AG04450 (cell line): Measurements from ENCODE around the gene ZNF283. TPM values are rescaled to one million over a fixed set of nuclear protein-coding genes. Genes with fewer than 3 reads are reported as not detected.
"Not testable (repeated sequence)": the region's sequence is repeated elsewhere in the genome, so short reads cannot be mapped to it uniquely, and the experiment has no call there.

Experiments
- CTCF ChIA-PET: fragments of 300-600, 350-600 bp; formaldehyde crosslinking; extraction: SDS; loops from one replicate; lab custom pipeline; 2022; ENCODE audit warnings: antibody characterized with exemption, inconsistent platforms; lab: Charles Lee
- POLR2A ChIA-PET: fragments of 350-600 bp; formaldehyde crosslinking; extraction: SDS; loops from one replicate; lab custom pipeline; 2021; ENCODE audit warnings: antibody characterized with exemption, inconsistent platforms; lab: Yijun Ruan, JAX
- DNase-seq: peaks from one replicate; pipeline ENCODE4 v3.0.0-alpha.2; 2011; ENCODE audit warnings: low read depth, low spot score
- H3K27ac ChIP-seq: one replicate; pipeline ENCODE4 v1.5.1; 2012; ENCODE audit warnings: low read depth, low read length, control low read depth
- H3K27me3 ChIP-seq: one replicate; pipeline ENCODE4 v1.6.0; 2012; ENCODE audit warnings: low read length; ENCODE audit not compliant: control insufficient read depth, insufficient read depth
- H3K4me3 ChIP-seq: 2 replicates; pipeline ENCODE4 v1.5.1; 2011; ENCODE audit warnings: mild to moderate bottlenecking, low read depth, low read length, control low read depth
- H3K9me3 ChIP-seq: 2 replicates; pipeline ENCODE4 v1.5.1; 2012; ENCODE audit warnings: low read length; ENCODE audit not compliant: control insufficient read depth, insufficient read depth
- CTCF ChIP-seq: IDR thresholded peaks from 2 replicates; pipeline ENCODE4 v1.5.1; 2011; ENCODE audit warnings: low read depth, low read length, control low read depth, inconsistent platforms
- polyA plus RNA-seq: library from polyadenylated mRNA; depleted of rRNA; stranded (reverse); fragments of >200 nt; gene quantifications from 2 replicates; pipeline ENCODE4 v1.2.3, GENCODE V29; 2011

Gene ZNF283
- polyA plus RNA-seq, 1 experiment, result 7.9 TPM

DNA sequence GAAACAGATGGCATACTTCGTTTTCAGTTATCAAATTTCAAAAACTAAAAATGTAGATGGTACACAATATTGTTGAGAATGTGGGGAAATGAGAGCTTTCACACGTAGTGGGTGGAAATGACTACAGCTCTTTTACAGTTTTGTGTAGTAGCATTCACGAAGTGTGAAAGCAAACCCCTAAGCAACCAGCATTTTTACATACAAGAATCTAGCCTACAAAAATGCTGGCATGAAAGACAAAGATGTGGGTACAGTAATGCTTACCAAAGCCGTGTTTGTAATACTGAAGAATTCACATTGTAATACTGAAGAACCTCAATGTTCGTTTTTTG is 6.3 kb upstream of the ZNF283 start:
- H3K27ac ChIP-seq, result no peak overlapping the region
- peaks cover 4% of the 10 kb centered on the region for H3K27me3 ChIP-seq
- peak overlapping the region; percentile 70 for H3K4me3 ChIP-seq
- no peak for TF ChIP-seq CTCF
- ChIA-PET POLR2A (no interaction called here), CTCF (interaction anchor here (0.9 to 2.0 kb wide), 2 partner anchors 11 to 266 kb away, joined by 3 to 16 read pairs; no protein-coding TSS in a partner anchor)
- peaks cover 7% of the 10 kb centered on the region for H3K9me3 ChIP-seq
- DNase-seq, result no peak

DNA sequence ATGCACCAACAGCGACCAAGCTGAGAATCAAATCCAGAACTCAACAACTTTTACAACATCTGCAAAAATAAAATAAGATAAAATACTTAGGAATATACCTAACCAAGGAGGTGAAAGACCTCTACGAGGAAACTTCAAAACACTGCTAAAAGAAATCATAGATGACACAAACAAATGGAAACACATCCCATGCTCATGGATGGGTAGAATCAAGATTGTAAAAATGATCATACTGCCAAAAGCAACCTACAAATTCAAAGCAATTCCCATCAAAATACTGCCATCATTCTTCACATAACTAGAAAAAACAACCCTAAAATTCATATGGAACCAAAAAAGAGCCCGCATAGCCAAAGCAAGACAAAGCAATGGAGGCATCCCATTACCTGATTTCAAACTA is 3.3 kb upstream of the ZNF283 start:
- H3K4me3 ChIP-seq, H3K9me3 ChIP-seq, DNase-seq, H3K27me3 ChIP-seq, CTCF ChIA-PET, H3K27ac ChIP-seq, POLR2A ChIA-PET: not testable (repeated sequence)

DNA sequence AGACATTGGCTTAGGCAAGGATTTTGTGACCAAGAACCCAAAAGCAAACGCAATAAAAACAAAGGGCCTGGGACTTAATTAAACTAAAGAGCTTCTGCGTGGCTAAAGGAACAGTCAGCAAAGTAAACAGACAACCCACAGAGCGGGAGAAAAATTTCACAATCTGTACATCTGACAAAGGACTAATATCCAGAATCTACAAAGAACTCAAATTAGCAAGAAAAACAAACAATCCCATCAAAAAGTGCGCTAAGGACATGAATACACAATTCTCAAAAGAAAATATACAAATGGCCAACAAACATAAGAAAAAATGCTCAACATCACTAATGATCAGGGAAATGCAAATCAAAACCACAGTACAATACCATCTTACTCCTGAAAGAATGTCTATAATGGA is 2.5 kb upstream of the ZNF283 start:
- DNase-seq, POLR2A ChIA-PET, H3K9me3 ChIP-seq, CTCF ChIA-PET, H3K27ac ChIP-seq, H3K4me3 ChIP-seq, H3K27me3 ChIP-seq: not testable (repeated sequence)

- no peak for DNase-seq
- Histone ChIP-seq H3K27ac (no peak overlapping the region), H3K4me3 (no peak overlapping the region), H3K27me3 (no peaks in the 10 kb centered on the region), H3K9me3 (peaks cover 30% of the 10 kb centered on the region)
- ChIA-PET POLR2A (no interaction called here), CTCF (no interaction called here)
- TF ChIP-seq CTCF, result no peak
Measured at GRCh38 chr19:43839139-43839538, 12.0 kb downstream of the ZNF283 start.

- CTCF ChIA-PET, result no interaction called here
- H3K27ac ChIP-seq, result no peak overlapping the region
- POLR2A ChIA-PET, result no interaction called here
- peaks cover 29% of the 10 kb centered on the region for H3K9me3 ChIP-seq
- H3K27me3 ChIP-seq, result no peaks in the 10 kb centered on the region
- DNase-seq, result no peak
- TF ChIP-seq CTCF, result no peak
- H3K4me3 ChIP-seq, result no peak overlapping the region
Measured at GRCh38 chr19:43842007-43842406, 14.9 kb downstream of the ZNF283 start.

DNA sequence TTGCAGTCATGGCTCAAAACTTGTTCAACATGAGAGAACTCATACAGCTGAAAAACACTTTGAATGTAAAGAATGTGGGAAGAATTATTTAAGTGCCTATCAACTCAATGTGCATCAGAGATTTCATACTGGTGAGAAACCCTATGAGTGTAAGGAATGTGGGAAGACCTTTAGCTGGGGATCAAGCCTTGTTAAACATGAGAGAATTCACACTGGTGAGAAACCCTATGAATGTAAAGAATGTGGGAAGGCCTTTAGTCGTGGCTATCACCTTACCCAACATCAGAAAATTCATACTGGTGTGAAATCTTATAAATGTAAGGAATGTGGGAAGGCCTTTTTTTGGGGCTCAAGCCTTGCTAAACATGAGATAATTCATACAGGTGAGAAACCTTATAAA is 20.1 kb downstream of the ZNF283 start:
- CTCF ChIA-PET, result no interaction called here
- POLR2A ChIA-PET, result no interaction called here
- DNase-seq, result no peak
- Histone ChIP-seq H3K4me3 (no peak overlapping the region), H3K27me3 (no peaks in the 10 kb centered on the region), H3K27ac (no peak overlapping the region), H3K9me3 (peaks cover 24% of the 10 kb centered on the region)
- TF ChIP-seq CTCF, result no peak
